Activated T-helper 9 cell treated with anti-CD3 and anti-CD28 coated beads, Interleukin-2, amount 50 U/mL, for 16 hours (primary cell): ENCODE measurements around the gene WLS.
"Not testable (repeated sequence)": the region's sequence is repeated elsewhere in the genome, so short reads cannot be mapped to it uniquely, and the experiment has no call there.

Experiments used
- DNase-seq: peaks from one replicate; pipeline ENCODE4 v3.0.0-alpha.2; 2020; ENCODE audit warnings: low read depth

The WLS gene

GRCh38 chr1:68232289-68233148, at the start of gene WLS:
WLS (minus strand) TSS chr1:68232523; CDS start chr1:68232299, 224 bp downstream.
- no peak for DNase-seq

GRCh38 chr1:68280286-68280685, 48.0 kb upstream of the WLS start:
- no peak for DNase-seq

GRCh38 chr1:68279846-68280245, 47.5 kb upstream of the WLS start:
- DNase-seq = no peak

- DNase-seq = no peak
Measured at GRCh38 chr1:68278221-68278620, 45.9 kb upstream of the WLS start.

GRCh38 chr1:68276448-68276847, 44.1 kb upstream of the WLS start:
- no peak for DNase-seq

- DNase-seq = no peak
Measured at GRCh38 chr1:68273530-68273929, 41.2 kb upstream of the WLS start.

GRCh38 chr1:68271596-68271995, 39.3 kb upstream of the WLS start:
- DNase-seq = no peak

- DNase-seq = no peak
Measured at GRCh38 chr1:68270951-68271350, 38.6 kb upstream of the WLS start.

GRCh38 chr1:68269637-68270430, 37.5 kb upstream of the WLS start:
- no peak for DNase-seq

- no peak for DNase-seq
Measured at GRCh38 chr1:68268896-68269483, 36.7 kb upstream of the WLS start.

GRCh38 chr1:68256824-68257223, 24.5 kb upstream of the WLS start:
- not testable (repeated sequence) for DNase-seq

- DNase-seq = no peak
Measured at GRCh38 chr1:68255301-68255700, 23.0 kb upstream of the WLS start.

GRCh38 chr1:68254667-68255226, 22.4 kb upstream of the WLS start:
- no peak for DNase-seq

- no peak for DNase-seq
Measured at GRCh38 chr1:68237040-68237439, 4.7 kb upstream of the WLS start.

GRCh38 chr1:68234094-68234493, 1.8 kb upstream of the WLS start:
- DNase-seq = no peak

- no peak for DNase-seq
Measured at GRCh38 chr1:68233202-68233601, 879 bp upstream of the WLS start.

GRCh38 chr1:68231627-68232288, 565 bp downstream of the WLS start:
- no peak for DNase-seq

- no peak for DNase-seq
Measured at GRCh38 chr1:68230901-68231626, 1.3 kb downstream of the WLS start.

GRCh38 chr1:68230484-68230802, 1.9 kb downstream of the WLS start:
- no peak for DNase-seq

- DNase-seq = no peak
Measured at GRCh38 chr1:68229650-68230483, 2.5 kb downstream of the WLS start.

GRCh38 chr1:68228851-68229250, 3.5 kb downstream of the WLS start:
- DNase-seq = no peak
